K562 (cell line): Measurements from ENCODE around the gene ARMC6.

Experiments used
- CEBPB ChIP-seq: fragments of 450-650 bp; IDR thresholded peaks from 2 replicates; pipeline ENCODE4 v1.6.1; 2016; ENCODE audit warnings: missing genetic modification characterization, missing compliant biosample characterization
- FOXM1 ChIP-seq, 2 experiments: fragments of 450-650 bp in 1 of 2; sonication (generic) in 1 of 2; formaldehyde crosslinking in 1 of 2; IDR thresholded peaks; 2 replicates each; pipeline versions ENCODE4 v1.6.1 to v1.9.0; 2017 to 2022; ENCODE audit warnings: low read depth in 2 of 2, mild to moderate bottlenecking in 2 of 2, missing genetic modification reagents in 1 of 2, moderate library complexity in 1 of 2
- JUNB ChIP-seq: fragments of 450-650 bp; formaldehyde crosslinking; conservative IDR thresholded peaks from 2 replicates; pipeline ENCODE4 v1.4.0; 2020; ENCODE audit warnings: mild to moderate bottlenecking
- KLF13 ChIP-seq: fragments of 450-650 bp; IDR thresholded peaks from 2 replicates; pipeline ENCODE4 v1.6.1; 2016; ENCODE audit warnings: missing genetic modification characterization, low read depth, mild to moderate bottlenecking, missing compliant biosample characterization, moderate library complexity, borderline replicate concordance
- PHF21A ChIP-seq: fragments of 450-650 bp; IDR thresholded peaks from 2 replicates; pipeline ENCODE4 v1.6.1; 2017; ENCODE audit warnings: low read depth, borderline replicate concordance
- PHF8 ChIP-seq: fragments of 200-600 bp; sonication (generic); IDR thresholded peaks from 2 replicates; pipeline ENCODE4 v1.6.1; 2012; ENCODE audit warnings: mixed run types, mild to moderate bottlenecking, inconsistent platforms, low read length, moderate library complexity, borderline replicate concordance
- RFX5 ChIP-seq: IDR thresholded peaks from 2 replicates; pipeline ENCODE4 v1.6.1; 2011; ENCODE audit warnings: low read depth, mild to moderate bottlenecking, improper control_type of control experiment, low read length
- SIN3A ChIP-seq, 2 experiments: fragments of 150-350 bp in 1 of 2; IDR thresholded peaks; 2 replicates each; pipeline ENCODE4 v1.6.1; 2011 to 2016; ENCODE audit warnings: borderline replicate concordance in 2 of 2, low read depth in 2 of 2, low read length in 2 of 2, mild to moderate bottlenecking in 2 of 2, moderate library complexity in 2 of 2; ENCODE audit not compliant: control insufficient read depth in 1 of 2
- TBL1XR1 ChIP-seq, 2 experiments: IDR thresholded peaks; 2 replicates each; pipeline ENCODE4 v1.6.1; 2012; ENCODE audit warnings: improper control_type of control experiment in 2 of 2, low read length in 2 of 2, mild to moderate bottlenecking in 1 of 2
- ZNF561 ChIP-seq: fragments of 450-650 bp; formaldehyde crosslinking; conservative IDR thresholded peaks from 2 replicates; pipeline ENCODE4 v1.4.0; 2020; ENCODE audit warnings: mild to moderate bottlenecking, moderate library complexity
- TF ChIP-seq, protein P1 (sequence below), 3 experiments: IDR thresholded peaks in 2 of 3; conservative IDR thresholded peaks in 1 of 3; 2 replicates each; pipeline ENCODE4 v1.5.1; 2011 to 2012; ENCODE audit warnings: low read length in 3 of 3, mild to moderate bottlenecking in 3 of 3, control low read depth in 2 of 3, improper control_type of control experiment in 1 of 3, inconsistent platforms in 1 of 3, low read depth in 1 of 3, mixed read lengths in 1 of 3, moderate library complexity in 1 of 3; ENCODE audit not compliant: insufficient read depth in 2 of 3
- TF ChIP-seq, protein P2 (sequence below): fragments of 200-800 bp; sonication (Bioruptor generic); IDR thresholded peaks from 2 replicates; pipeline ENCODE4 v1.6.1; 2017; ENCODE audit warnings: missing genetic modification characterization, missing compliant biosample characterization
- TF ChIP-seq, protein P3 (sequence below), 2 experiments: fragments of 150-350 bp in 1 of 2; IDR thresholded peaks; 2 replicates each; pipeline ENCODE4 v1.6.1; 2012 to 2016; ENCODE audit warnings: low read depth in 2 of 2, low read length in 2 of 2, mild to moderate bottlenecking in 1 of 2, moderate library complexity in 1 of 2
- TF ChIP-seq, protein P4 (sequence below), 2 experiments: fragments of 450-650 bp; formaldehyde crosslinking in 1 of 2; IDR thresholded peaks; 2 replicates each; pipeline versions ENCODE4 v1.4.0 to v1.6.1; 2014 to 2020; ENCODE audit warnings: mild to moderate bottlenecking in 2 of 2, borderline replicate concordance in 1 of 2, low read depth in 1 of 2

DNA sequence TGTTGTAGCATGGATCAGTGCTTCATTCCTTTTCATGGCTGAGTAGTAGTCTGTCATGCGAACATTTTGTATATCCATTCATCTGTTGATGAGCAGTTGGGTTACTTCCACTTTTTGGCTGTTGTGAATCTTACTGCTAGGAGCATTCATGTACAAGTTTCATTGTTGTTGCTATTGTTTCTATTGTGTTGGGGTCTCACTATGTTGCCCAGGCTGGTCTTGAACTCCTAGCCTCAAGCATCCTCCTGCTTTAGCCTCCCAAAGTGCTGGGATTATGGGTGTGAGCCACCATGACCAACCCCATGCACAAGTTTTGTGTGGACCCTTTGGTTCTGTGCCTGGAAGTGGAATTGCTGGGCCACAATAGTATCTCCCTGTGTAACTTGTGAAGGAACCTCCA, 46.2 kb downstream of the ARMC6 start:
- TF ChIP-seq CEBPB (tag): no peak
- TF ChIP-seq SIN3A (IDR thresholded peaks at IDR 0.05; ENCODE audit: borderline replicate concordance in 2 of 2, control insufficient read depth in 1 of 2, low read depth in 2 of 2, low read length in 2 of 2): no peak
- no peak for TF ChIP-seq KLF13
- TF ChIP-seq JUNB (CRISPR knock-in tag): no peak
- TF ChIP-seq FOXM1 (IDR thresholded peaks at IDR 0.05; ENCODE audit: low read depth): no peak
- no peak for TF ChIP-seq FOXM1 (CRISPR knock-in tag; IDR thresholded peaks at IDR 0.05; ENCODE audit: low read depth)
- TF ChIP-seq, protein P1, sequence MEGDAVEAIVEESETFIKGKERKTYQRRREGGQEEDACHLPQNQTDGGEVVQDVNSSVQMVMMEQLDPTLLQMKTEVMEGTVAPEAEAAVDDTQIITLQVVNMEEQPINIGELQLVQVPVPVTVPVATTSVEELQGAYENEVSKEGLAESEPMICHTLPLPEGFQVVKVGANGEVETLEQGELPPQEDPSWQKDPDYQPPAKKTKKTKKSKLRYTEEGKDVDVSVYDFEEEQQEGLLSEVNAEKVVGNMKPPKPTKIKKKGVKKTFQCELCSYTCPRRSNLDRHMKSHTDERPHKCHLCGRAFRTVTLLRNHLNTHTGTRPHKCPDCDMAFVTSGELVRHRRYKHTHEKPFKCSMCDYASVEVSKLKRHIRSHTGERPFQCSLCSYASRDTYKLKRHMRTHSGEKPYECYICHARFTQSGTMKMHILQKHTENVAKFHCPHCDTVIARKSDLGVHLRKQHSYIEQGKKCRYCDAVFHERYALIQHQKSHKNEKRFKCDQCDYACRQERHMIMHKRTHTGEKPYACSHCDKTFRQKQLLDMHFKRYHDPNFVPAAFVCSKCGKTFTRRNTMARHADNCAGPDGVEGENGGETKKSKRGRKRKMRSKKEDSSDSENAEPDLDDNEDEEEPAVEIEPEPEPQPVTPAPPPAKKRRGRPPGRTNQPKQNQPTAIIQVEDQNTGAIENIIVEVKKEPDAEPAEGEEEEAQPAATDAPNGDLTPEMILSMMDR (IDR thresholded peaks at IDR 0.05 in 2 of 3, conservative IDR thresholded peaks at IDR 0.05 in 1 of 3; ENCODE audit: insufficient read depth in 2 of 3, low read depth in 1 of 3, low read length in 3 of 3): no peak
- TF ChIP-seq, protein P2, sequence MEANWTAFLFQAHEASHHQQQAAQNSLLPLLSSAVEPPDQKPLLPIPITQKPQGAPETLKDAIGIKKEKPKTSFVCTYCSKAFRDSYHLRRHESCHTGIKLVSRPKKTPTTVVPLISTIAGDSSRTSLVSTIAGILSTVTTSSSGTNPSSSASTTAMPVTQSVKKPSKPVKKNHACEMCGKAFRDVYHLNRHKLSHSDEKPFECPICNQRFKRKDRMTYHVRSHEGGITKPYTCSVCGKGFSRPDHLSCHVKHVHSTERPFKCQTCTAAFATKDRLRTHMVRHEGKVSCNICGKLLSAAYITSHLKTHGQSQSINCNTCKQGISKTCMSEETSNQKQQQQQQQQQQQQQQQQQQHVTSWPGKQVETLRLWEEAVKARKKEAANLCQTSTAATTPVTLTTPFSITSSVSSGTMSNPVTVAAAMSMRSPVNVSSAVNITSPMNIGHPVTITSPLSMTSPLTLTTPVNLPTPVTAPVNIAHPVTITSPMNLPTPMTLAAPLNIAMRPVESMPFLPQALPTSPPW: no peak
- TF ChIP-seq PHF21A: no peak
- TF ChIP-seq, protein P3, sequence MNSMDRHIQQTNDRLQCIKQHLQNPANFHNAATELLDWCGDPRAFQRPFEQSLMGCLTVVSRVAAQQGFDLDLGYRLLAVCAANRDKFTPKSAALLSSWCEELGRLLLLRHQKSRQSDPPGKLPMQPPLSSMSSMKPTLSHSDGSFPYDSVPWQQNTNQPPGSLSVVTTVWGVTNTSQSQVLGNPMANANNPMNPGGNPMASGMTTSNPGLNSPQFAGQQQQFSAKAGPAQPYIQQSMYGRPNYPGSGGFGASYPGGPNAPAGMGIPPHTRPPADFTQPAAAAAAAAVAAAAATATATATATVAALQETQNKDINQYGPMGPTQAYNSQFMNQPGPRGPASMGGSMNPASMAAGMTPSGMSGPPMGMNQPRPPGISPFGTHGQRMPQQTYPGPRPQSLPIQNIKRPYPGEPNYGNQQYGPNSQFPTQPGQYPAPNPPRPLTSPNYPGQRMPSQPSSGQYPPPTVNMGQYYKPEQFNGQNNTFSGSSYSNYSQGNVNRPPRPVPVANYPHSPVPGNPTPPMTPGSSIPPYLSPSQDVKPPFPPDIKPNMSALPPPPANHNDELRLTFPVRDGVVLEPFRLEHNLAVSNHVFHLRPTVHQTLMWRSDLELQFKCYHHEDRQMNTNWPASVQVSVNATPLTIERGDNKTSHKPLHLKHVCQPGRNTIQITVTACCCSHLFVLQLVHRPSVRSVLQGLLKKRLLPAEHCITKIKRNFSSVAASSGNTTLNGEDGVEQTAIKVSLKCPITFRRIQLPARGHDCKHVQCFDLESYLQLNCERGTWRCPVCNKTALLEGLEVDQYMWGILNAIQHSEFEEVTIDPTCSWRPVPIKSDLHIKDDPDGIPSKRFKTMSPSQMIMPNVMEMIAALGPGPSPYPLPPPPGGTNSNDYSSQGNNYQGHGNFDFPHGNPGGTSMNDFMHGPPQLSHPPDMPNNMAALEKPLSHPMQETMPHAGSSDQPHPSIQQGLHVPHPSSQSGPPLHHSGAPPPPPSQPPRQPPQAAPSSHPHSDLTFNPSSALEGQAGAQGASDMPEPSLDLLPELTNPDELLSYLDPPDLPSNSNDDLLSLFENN (IDR thresholded peaks at IDR 0.05; ENCODE audit: low read depth in 2 of 2, low read length in 2 of 2): no peak
- no peak for TF ChIP-seq TBL1XR1 (IDR thresholded peaks at IDR 0.05; ENCODE audit: low read length in 2 of 2)
- TF ChIP-seq, protein P4, sequence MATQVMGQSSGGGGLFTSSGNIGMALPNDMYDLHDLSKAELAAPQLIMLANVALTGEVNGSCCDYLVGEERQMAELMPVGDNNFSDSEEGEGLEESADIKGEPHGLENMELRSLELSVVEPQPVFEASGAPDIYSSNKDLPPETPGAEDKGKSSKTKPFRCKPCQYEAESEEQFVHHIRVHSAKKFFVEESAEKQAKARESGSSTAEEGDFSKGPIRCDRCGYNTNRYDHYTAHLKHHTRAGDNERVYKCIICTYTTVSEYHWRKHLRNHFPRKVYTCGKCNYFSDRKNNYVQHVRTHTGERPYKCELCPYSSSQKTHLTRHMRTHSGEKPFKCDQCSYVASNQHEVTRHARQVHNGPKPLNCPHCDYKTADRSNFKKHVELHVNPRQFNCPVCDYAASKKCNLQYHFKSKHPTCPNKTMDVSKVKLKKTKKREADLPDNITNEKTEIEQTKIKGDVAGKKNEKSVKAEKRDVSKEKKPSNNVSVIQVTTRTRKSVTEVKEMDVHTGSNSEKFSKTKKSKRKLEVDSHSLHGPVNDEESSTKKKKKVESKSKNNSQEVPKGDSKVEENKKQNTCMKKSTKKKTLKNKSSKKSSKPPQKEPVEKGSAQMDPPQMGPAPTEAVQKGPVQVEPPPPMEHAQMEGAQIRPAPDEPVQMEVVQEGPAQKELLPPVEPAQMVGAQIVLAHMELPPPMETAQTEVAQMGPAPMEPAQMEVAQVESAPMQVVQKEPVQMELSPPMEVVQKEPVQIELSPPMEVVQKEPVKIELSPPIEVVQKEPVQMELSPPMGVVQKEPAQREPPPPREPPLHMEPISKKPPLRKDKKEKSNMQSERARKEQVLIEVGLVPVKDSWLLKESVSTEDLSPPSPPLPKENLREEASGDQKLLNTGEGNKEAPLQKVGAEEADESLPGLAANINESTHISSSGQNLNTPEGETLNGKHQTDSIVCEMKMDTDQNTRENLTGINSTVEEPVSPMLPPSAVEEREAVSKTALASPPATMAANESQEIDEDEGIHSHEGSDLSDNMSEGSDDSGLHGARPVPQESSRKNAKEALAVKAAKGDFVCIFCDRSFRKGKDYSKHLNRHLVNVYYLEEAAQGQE (IDR thresholded peaks at IDR 0.05; ENCODE audit: borderline replicate concordance): no peak
- TF ChIP-seq, protein P4 (CRISPR knock-in tag; IDR thresholded peaks at IDR 0.05; ENCODE audit: low read depth): no peak
- no peak for TF ChIP-seq RFX5
- no peak for TF ChIP-seq ZNF561 (CRISPR knock-in tag)
- no peak for TF ChIP-seq PHF8
